ENCODE data around the gene ZNF43. TPM values are rescaled to one million over a fixed set of nuclear protein-coding genes. Genes with fewer than 3 reads are reported as not detected.
A peak's percentile ranks its signal among the peaks of the same experiment; 100 is the strongest.
"Not testable (repeated sequence)": the region's sequence is repeated elsewhere in the genome, so short reads cannot be mapped to it uniquely, and the experiment has no call there.

ZNF43 gene
- 6.1 TPM for total RNA-seq (2013)
- polyA plus RNA-seq (1 to 10 TPM; 1.1 to 3.0 (median 3.0) TPM), polyA minus RNA-seq (2.9 and 4.8 TPM in 2 replicates), total RNA-seq (6.5 to 16.9 (median 10.5) reads per million in 11 experiments)

DNA sequence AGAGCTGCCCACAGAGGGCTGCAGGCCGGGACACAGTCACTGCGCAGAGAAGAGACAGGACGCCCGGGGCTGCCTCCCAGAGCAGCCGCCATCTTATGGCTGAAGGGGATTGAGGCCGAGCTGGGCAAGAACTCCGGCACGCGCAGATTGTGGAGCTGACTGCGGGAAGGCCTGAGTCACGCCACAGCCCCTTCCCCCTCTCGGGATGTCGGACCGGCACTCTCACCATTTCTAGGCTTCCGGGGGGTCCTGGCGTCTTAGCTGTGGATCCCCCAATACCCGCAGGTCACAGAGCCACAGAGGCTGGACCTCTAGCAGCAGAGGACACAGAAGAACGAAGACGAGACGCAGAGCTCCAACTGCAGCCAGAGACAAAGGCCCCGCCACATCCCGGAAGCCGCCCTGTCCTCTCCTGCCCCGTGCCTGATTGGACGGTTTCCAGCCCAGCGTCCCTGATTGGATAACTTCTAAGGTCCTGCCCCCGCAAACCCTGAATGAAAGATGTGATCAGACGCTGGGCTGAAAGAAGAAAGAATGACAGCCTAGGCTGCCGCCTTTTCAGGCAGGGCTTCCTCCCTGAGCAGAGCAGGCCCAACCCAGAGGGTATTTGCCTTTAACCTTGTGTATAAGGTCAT lies at the start of gene ZNF43:
Gene ZNF43 (minus strand): TSS at position 373 of the 635 bp plus-strand sequence. CDS start 144 bp downstream, at position 229.
- WGBS (ENCODE audit: insufficient coverage), result under 1% methylated on average over 27 of the region's 29 CpGs
- Histone ChIP-seq H3K36me3 (replicated peaks in 1 of 2; ENCODE audit: control insufficient read depth in 1 of 2, insufficient read depth in 2 of 2, low read length in 2 of 2) (peaks cover 2 to 19% of the 10 kb centered on the region in 2 donors), H3K27me3 (ENCODE audit: control insufficient read depth in 2 of 2, insufficient read depth in 2 of 2, low read length in 2 of 2) (no peaks in the 10 kb centered on the region), H3K4me3 (replicated peaks in 1 of 3; ENCODE audit: low read depth in 2 of 3, low read length in 3 of 3) (peak within 1 kb of the TSS; percentile 59 to 92 (median 63)), H4K20me1 (ENCODE audit: insufficient read depth, low read length) (no peaks in the 10 kb centered on the region), H3K27ac (ENCODE audit: low read depth in 1 of 2, low read length in 2 of 2) (peak within 1 kb of the TSS; percentile 92 to 95), H2AFZ (ENCODE audit: insufficient read depth, low read depth, low read length, poor library complexity, severe bottlenecking) (peak within 1 kb of the TSS; percentile 98), H3K9me3 (replicated peaks in 1 of 2; ENCODE audit: control insufficient read depth in 1 of 2, insufficient read depth in 1 of 2, low read length in 2 of 2) (peaks cover 24 to 27% of the 10 kb centered on the region in 2 donors), H3K79me2 (ENCODE audit: insufficient read depth, low read length) (peaks cover 37% of the 10 kb centered on the region), H3K9ac (ENCODE audit: insufficient read depth, low read length, poor library complexity, severe bottlenecking) (peak within 1 kb of the TSS; percentile 90), H3K4me1 (ENCODE audit: control insufficient read depth in 1 of 2, insufficient read depth in 2 of 2, low read length in 2 of 2) (peaks cover 13 to 18% of the 10 kb centered on the region in 2 donors), H3K4me2 (replicated peaks; ENCODE audit: extremely low read depth, low read length, poor library complexity, severe bottlenecking) (peak within 1 kb of the TSS; percentile 90)
- peak within 1 kb of the TSS; percentile 98 to 99 for H3K4me3 Mint-ChIP-seq
- H3K27me3 Mint-ChIP-seq (ENCODE audit: low read depth in 3 of 3), result peaks cover 0 to 3% (median 0%) of the 10 kb centered on the region in 3 donors
- peak; percentile 81 to 86 (median 84) for DNase-seq
- peaks cover 4% of the 10 kb centered on the region for H3K4me1 Mint-ChIP-seq
- peaks cover 16 to 39% (median 34%) of the 10 kb centered on the region in 7 donors for H3K9me3 Mint-ChIP-seq
- TF ChIP-seq, protein P1, sequence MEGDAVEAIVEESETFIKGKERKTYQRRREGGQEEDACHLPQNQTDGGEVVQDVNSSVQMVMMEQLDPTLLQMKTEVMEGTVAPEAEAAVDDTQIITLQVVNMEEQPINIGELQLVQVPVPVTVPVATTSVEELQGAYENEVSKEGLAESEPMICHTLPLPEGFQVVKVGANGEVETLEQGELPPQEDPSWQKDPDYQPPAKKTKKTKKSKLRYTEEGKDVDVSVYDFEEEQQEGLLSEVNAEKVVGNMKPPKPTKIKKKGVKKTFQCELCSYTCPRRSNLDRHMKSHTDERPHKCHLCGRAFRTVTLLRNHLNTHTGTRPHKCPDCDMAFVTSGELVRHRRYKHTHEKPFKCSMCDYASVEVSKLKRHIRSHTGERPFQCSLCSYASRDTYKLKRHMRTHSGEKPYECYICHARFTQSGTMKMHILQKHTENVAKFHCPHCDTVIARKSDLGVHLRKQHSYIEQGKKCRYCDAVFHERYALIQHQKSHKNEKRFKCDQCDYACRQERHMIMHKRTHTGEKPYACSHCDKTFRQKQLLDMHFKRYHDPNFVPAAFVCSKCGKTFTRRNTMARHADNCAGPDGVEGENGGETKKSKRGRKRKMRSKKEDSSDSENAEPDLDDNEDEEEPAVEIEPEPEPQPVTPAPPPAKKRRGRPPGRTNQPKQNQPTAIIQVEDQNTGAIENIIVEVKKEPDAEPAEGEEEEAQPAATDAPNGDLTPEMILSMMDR (IDR thresholded peaks at IDR 0.05), result no peak
- H3K36me3 Mint-ChIP-seq, result peaks cover 18 to 37% of the 10 kb centered on the region in 2 donors
- H3K27ac Mint-ChIP-seq, result peak within 1 kb of the TSS; percentile 98 to 100 (median 99)
- intact Hi-C loops (cut with micrococcal nuclease), result loop anchor here (2.0 to 10.0 kb wide), 4 partner anchors 69 to 821 kb away; partner anchors contain the start of genes ZNF100 (in 2 of the 2) and ZNF429 (in 1 of the 2)

GRCh38 chr19:21885516-21885915 lies 49.5 kb upstream of the ZNF43 start:
- H3K9me3 ChIP-seq (replicated peaks in 1 of 2; ENCODE audit: control insufficient read depth in 1 of 2, insufficient read depth in 1 of 2, low read length in 2 of 2), result peaks cover 8 to 15% of the 10 kb centered on the region in 2 donors
- H3K4me1 Mint-ChIP-seq; H3K4me3 Mint-ChIP-seq; H3K9ac ChIP-seq (ENCODE audit: insufficient read depth, low read length, poor library complexity, severe bottlenecking); intact Hi-C loops (cut with micrococcal nuclease); H3K79me2 ChIP-seq (ENCODE audit: insufficient read depth, low read length); H3K36me3 Mint-ChIP-seq; H3K27ac ChIP-seq (ENCODE audit: low read depth in 1 of 2, low read length in 2 of 2); H3K4me2 ChIP-seq (replicated peaks; ENCODE audit: extremely low read depth, low read length, poor library complexity, severe bottlenecking); H4K20me1 ChIP-seq (ENCODE audit: insufficient read depth, low read length); DNase-seq; H3K4me3 ChIP-seq (replicated peaks in 1 of 3; ENCODE audit: low read depth in 2 of 3, low read length in 3 of 3); H3K27me3 Mint-ChIP-seq (ENCODE audit: low read depth in 3 of 3); H3K36me3 ChIP-seq (replicated peaks in 1 of 2; ENCODE audit: control insufficient read depth in 1 of 2, insufficient read depth in 2 of 2, low read length in 2 of 2); H2AFZ ChIP-seq (ENCODE audit: insufficient read depth, low read depth, low read length, poor library complexity, severe bottlenecking); H3K27ac Mint-ChIP-seq; H3K4me1 ChIP-seq (ENCODE audit: control insufficient read depth in 1 of 2, insufficient read depth in 2 of 2, low read length in 2 of 2); H3K27me3 ChIP-seq (ENCODE audit: control insufficient read depth in 2 of 2, insufficient read depth in 2 of 2, low read length in 2 of 2): not testable (repeated sequence)
- no CpG with 5 or more reads among the region's 2 CpGs for WGBS (ENCODE audit: insufficient coverage)
- peaks cover 10 to 51% (median 33%) of the 10 kb centered on the region in 7 donors for H3K9me3 Mint-ChIP-seq

GRCh38 chr19:21884786-21885185 lies 48.8 kb upstream of the ZNF43 start:
- H4K20me1 ChIP-seq (ENCODE audit: insufficient read depth, low read length); H3K9ac ChIP-seq (ENCODE audit: insufficient read depth, low read length, poor library complexity, severe bottlenecking); H3K79me2 ChIP-seq (ENCODE audit: insufficient read depth, low read length); H3K4me3 ChIP-seq (replicated peaks in 1 of 3; ENCODE audit: low read depth in 2 of 3, low read length in 3 of 3); H3K4me1 Mint-ChIP-seq; H3K27me3 Mint-ChIP-seq (ENCODE audit: low read depth in 3 of 3); H3K27me3 ChIP-seq (ENCODE audit: control insufficient read depth in 2 of 2, insufficient read depth in 2 of 2, low read length in 2 of 2); H3K36me3 ChIP-seq (replicated peaks in 1 of 2; ENCODE audit: control insufficient read depth in 1 of 2, insufficient read depth in 2 of 2, low read length in 2 of 2); H3K4me1 ChIP-seq (ENCODE audit: control insufficient read depth in 1 of 2, insufficient read depth in 2 of 2, low read length in 2 of 2); H3K36me3 Mint-ChIP-seq; H2AFZ ChIP-seq (ENCODE audit: insufficient read depth, low read depth, low read length, poor library complexity, severe bottlenecking); H3K27ac Mint-ChIP-seq; H3K27ac ChIP-seq (ENCODE audit: low read depth in 1 of 2, low read length in 2 of 2); DNase-seq; H3K4me2 ChIP-seq (replicated peaks; ENCODE audit: extremely low read depth, low read length, poor library complexity, severe bottlenecking); intact Hi-C loops (cut with micrococcal nuclease); H3K4me3 Mint-ChIP-seq: not testable (repeated sequence)
- peaks cover 8 to 19% of the 10 kb centered on the region in 2 donors for H3K9me3 ChIP-seq (replicated peaks in 1 of 2; ENCODE audit: control insufficient read depth in 1 of 2, insufficient read depth in 1 of 2, low read length in 2 of 2)
- peaks cover 13 to 54% (median 41%) of the 10 kb centered on the region in 7 donors for H3K9me3 Mint-ChIP-seq
- WGBS (ENCODE audit: insufficient coverage), result 90% methylated on average over 2 of the region's 8 CpGs

All from CD14-positive monocyte (primary cell).